Right renal pelvis (tissue), 4 donors: ENCODE results near the gene LGALS1. TPM values are rescaled to one million over a fixed set of nuclear protein-coding genes. Genes with fewer than 3 reads are reported as not detected.
"Not testable (repeated sequence)": the region's sequence is repeated elsewhere in the genome, so short reads cannot be mapped to it uniquely, and the experiment has no call there.

Experiments
- DNase-seq, 4 donors: peaks; one replicate each; pipeline ENCODE4 v3.0.0-alpha.2; 2013; ENCODE audit warnings: low read depth in 4 of 4, low spot score in 3 of 4, missing footprints in 1 of 4
- polyA plus RNA-seq, 4 donors: library from polyadenylated mRNA; unstranded; fragments of 120-200 nt; gene quantifications; one replicate each; pipeline ENCODE4 v1.2.1, GENCODE V29; 2013; ENCODE audit not compliant: insufficient read length in 4 of 4

LGALS1 gene
- polyA plus RNA-seq, 4 donors = 322 to 518 (median 359) TPM

DNA sequence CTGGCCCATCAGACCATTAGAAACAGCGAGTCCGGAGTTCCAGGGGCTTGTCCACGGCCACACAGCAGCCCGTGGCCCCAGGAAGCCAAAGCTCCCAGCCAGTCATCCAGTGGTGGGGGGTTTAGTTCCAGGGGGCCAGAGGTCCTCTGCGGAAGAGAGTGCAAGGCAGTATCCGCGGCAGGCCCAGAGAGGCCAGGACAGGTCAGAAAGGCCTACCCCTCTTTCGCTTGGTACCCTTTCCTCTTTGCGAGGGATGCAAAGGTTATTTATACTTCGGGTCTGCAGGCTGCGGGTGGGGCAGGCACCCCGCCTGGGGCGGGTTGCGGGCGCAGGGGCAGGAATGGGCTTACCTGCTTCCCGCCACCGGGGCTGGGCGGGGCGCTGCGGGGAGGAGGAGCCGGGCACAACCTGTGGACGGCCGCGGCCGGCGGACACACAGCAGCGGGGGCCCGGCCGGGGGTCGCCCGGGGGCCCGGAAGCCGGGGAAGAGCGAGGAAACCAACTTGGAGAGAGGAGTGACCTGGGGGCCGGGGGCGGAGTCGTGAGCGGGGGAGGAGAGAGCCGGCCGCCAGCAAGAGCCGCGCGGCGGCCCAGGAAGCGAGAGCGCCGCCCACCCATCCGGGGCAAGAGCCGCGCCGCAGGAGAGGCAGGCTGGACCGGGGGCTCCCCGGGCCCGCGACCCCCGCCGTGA is 36.2 kb upstream of the LGALS1 start, which contains the start of gene SH3BP1:
TSS of gene SH3BP1 (plus strand) at position 600 of the 691 bp plus-strand sequence. CDS start 119 bp downstream, outside the sequence.
- peak in 1 of 4 donors; percentile 68 for DNase-seq

DNA sequence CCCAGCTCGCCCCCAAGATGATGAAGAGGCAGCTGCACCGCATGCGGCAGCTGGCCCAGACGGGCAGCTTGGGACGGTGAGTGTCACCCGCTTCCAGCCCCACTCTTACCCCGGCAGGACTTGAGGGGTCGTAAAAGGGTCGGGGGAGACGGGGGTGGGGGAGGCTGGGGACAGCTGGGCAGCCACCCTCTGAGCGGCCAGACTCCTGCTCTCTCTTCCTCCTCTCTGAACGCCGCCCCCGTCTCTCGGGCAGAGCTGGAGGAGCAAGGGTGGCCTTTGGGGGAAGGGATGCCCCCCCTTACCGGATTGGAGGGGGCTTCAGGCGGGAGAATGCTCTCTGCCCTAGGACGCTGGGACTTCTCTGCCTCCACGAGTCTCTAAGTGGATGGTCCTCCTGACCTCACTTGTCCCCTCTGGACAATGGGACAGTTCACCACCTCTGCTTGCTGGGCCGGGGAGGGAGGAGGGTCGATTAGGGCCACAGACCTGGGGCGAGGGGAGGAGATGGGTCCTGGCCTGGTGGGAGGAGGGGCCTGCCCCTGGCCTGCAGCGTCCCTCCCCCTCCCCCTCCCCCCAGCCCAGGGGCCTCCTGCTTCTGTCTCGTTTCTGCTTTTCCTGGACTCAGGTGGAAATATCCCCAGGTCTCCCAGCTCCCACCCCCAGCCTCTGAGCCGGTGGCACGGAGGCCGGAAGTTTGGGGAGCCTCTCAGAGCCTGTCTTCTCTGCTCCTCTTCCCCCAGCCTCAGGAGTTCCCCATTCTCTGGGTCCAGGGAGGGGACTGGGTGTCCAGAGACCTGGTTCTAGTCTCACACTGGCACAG is 35.5 kb upstream of the LGALS1 start:
- DNase-seq = no peak

DNA sequence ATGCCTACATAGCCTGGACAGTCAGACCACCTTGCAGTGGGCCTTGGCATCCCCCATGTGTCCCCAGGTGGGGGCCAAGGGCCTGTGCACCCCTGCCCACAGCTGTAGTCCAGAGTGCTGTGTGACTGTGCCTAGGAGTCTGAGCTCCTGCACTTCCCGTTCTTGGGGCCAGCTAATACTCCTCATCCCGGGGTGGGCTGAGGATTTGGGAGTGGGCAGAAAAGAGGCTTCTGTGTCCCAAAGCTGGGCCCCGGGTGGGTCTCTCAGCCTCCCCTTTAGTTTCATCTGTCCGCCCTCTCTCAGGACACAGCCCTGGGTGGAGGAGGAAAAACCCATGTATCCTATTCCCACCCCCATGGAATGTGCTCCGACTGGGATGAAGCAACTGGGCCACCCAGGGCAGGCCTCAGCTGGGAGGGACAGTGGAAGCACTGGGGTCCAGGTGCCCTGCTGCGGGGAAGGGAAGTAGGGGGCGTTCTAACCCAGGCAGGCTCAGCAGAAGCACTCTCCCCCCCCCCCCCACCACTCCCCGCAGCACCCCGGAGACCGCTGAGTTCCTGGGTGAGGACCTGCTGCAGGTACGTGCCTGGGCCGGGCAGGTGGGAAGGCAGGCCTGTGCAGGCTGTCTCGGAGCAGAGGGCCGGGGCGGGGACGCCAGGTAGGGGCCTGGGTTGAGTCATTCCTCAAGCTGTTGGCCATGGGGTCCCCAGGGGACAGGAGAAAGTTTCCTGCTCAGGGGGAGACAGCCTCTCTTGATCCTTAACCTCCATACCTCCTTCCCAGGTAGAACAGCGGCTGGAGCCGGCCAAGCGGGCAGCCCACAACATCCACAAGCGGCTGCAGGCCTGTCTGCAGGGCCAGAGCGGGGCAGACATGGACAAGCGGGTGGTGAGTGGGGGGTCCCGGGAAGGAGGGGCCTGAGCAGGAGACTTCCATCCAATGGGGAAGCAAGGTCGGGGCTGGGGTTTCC is 34.6 kb upstream of the LGALS1 start:
- no peak for DNase-seq

DNA sequence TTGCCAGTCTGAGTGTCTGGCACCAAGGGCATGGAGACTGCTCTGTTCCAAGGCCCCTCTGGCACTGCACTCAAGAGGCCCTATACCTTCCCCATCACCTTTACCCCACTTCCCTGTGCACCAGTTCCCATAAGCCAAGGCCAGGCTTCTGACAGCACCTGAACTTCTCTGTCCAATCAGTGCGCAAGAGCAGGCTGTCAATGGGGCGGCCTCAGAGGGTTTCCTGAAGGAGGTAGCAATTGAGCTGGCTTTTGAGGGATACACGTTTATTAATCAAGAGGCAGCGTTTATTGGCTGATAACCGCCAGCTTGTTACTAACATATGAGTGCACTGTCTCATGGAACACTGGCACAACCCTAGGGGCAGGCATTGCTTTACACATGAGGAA is 33.9 kb upstream of the LGALS1 start:
- no peak for DNase-seq

DNA sequence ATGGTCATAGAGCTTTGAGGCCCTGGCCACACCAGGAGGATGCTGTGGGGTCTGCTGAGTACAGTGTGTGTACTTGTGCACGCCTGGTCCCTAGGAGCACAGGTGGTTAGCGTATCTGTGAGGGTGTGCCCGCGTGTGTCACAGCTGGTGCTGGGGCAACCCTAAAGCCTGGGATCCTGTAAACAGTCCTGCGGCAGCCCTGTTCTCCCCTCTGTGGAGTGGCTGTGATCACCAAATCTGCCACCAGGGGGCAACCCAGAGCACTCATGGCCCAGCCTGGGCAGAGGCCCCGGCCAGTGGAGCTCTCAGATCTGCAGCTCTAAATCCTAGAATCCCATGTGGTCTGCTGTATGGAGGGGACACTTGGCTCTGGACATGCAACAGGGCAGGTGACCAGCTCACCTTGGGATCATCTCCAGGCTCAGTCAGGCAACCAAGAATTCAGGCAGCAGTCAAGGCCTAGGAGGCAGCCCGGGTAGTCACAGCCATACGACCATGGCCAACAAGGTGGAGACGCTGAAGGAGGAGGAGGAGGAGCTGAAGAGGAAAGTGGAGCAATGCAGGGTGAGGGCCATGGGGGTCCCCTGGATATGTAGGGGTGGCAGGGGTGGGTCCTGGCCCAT is 32.1 kb upstream of the LGALS1 start:
- DNase-seq = no peak

DNA sequence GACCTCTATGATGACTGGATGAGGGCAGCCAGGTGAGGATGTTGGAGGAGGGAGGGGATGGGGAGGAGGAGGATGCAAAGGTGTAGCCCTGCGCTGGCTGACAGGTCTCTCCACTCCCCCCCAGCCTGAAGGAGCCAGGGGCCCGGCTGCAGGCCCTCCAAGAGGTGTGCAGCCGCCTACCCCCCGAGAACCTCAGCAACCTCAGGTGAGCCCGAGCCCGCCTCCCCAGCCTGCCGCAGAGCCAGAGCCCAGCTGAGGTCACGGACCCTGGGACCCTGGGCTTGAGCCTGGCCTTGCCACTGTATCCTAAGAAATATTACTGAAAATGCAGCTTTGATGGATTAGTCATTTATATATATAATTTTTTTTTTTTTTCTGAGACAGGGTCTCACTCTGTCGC is 28.1 kb upstream of the LGALS1 start:
- no peak for DNase-seq

DNA sequence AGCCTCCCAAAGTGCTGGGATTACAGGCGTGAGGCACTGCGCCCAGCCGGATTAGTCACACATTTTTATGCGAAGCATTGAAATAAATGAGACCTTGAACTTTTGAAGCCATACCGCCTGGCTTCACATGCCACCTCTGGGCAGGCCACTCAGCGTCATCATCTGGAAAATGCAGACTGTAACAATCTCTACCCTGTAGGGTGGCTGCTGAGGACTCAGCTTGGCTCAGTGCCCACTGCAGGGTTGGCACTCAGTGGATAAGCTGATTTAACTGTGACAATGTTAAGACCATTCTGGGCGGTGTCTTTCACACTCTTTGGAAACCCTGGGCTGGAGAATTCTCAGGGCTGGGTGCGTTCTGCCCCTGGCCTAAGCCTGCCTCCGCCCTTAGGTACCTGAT is 27.5 kb upstream of the LGALS1 start:
- DNase-seq = no peak

DNA sequence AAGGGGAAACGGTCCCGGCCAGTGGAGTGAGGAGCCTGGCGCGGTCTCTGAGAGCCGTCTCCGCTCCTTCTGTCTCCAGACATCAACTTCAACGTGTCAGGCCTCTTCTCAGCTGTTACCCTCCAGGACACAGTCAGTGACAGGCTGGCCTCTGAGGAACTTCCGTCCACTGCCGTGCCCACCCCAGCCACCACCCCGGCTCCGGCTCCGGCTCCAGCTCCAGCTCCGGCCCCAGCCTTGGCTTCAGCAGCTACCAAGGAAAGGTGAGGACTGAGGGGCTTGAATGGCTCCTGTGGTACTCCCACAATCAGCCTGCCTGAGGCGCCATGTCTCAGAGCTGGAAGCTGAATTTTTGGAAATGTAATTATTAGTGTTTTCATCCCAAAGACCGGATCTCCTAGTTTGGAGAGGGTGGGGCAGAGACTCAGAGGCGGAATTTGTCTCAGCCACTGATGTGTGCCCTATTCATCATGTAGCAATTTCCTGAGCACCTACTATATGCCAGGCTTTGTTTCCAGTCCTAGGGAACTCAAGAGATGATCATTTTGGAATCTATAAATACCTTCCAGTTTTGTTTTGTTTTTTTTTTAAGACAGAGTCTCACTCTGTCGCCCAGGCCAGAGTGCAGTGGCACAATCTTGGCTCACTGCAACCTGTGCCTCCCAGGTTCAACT is 24.8 kb upstream of the LGALS1 start:
- no peak for DNase-seq

DNA sequence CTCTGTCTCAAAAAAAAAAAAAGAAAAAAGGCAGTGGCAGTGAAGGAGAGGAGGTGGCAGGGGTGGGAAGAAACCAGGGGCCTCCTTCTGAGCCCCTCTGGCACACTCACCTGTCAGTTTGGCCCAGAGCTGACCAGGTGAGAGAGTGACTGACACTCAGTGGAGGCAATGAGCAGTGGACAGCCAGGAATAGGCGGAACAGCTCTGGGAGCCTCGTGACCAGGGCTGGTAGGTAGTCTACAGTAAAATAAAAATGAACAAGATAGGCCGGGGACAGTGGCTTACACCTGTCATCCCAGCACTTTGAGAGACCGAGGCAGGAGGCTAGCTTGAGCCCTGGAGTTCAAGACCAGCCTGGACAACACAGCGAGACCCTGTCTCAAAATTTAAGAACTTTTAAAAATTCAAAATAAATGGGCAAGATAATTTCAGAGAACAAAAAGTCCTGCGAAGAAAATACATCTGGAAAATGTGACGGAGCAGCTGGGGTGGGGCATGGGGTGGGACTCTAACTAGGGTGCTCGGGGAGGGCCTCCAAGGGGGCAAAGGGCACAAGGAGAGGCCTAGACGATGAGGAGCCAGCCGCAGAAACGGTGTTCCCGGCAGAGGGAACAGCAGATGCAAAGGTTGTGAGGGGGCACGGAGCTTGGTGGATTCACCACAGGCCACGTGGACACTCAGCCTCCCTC is 20.7 kb upstream of the LGALS1 start:
- no peak for DNase-seq

DNA sequence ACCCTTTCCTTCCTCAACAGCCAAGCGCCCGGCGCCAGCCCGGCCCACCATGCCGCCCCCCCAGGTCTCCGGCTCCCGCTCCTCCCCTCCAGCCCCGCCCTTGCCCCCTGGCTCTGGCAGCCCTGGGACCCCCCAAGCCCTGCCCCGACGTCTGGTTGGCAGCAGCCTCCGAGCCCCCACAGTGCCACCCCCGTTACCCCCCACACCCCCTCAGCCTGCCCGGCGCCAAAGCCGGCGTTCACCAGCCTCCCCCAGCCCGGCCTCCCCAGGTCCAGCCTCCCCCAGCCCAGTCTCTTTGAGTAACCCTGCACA is 20.2 kb upstream of the LGALS1 start:
- no peak for DNase-seq

DNA sequence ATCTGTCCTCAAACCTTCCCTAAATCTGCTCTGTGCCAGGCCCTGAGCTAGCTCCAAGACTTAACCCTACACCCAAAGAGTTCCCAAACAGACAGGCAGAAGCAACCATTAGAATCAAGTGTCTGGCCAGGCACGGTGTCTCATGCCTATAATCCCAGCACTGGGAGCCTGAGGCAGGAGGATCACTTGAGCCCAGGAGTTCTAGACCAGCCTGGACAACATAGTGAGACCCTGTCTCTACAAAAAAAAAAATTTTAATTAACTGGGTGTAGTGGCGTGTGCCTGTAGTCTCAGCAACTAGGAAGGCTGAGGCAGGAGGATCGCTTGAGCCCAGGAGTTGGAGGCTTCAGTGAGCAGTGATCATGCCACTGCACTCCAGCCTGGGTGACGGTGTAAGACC is 18.9 kb upstream of the LGALS1 start:
- not testable (repeated sequence) for DNase-seq

DNA sequence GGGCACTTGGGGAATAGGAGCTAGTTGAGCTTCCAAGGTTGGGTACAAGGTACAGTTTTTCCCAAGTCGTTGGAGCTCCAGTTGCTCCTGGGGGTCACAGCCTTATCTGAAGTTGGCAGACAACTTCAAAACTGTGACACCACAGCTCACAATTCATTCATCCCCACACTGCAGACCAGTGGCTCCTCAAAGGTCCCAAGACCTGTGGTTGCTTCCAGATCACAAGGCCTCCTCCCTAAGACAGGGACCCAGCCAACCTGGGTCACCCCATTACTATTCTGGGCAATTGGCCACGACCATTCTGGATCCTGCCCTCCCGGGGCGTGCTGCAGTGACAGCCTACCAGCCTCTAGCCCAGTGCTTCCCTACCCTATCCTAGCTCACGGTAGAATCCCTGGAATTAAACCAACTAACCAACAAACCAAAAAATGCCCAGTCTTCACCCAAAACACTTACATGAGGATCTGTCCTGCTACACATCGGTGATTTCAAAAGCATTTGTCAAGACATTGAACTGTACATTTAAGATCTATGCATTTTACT is 17.8 kb upstream of the LGALS1 start:
- no peak for DNase-seq

DNA sequence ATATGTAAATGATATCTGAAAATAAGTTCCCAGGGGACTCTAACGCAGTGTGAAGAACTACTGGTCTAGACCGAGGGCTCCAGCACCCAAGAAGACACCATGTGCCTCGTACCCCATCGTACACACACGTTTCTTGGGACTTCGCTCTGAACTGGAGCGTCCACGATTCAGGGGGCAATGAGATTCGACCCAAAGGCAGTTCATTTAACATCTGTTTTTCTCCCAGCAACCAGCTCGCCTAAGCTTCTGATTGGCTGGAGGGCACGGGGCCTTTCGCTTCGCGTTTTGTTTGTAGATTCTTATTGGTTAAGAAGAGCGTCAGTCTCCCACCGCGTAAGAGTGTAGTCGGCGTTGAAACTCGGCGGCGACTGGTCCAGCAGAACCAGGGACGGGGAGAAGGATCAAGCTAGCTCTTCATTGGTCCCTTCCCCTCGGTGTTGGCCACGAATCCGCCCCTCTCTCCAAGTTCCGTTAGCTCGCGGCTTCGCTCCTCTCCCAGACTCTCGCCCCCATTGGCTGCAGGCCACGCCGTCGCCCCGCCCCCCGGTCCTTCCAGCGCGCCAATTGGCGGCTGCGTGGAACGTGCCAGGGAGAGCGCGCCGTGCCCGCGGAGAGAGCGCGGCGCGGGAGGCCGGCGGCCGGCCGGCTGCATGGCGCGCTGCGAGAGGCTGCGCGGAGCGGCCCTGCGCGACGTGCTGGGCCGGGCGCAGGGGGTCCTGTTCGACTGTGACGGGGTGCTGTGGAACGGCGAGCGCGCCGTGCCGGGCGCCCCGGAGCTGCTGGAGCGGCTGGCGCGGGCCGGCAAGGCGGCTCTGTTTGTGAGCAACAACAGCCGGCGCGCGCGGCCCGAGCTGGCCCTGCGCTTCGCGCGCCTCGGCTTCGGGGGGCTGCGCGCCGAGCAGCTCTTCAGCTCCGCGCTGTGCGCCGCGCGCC is 17.0 kb upstream of the LGALS1 start, which contains the start of gene PDXP:
TSS of gene PDXP (plus strand) at position 591 of the 933 bp plus-strand sequence. CDS start at position 651, 60 bp downstream.
- DNase-seq = peak; percentile 97 to 100 (median 99)

DNA sequence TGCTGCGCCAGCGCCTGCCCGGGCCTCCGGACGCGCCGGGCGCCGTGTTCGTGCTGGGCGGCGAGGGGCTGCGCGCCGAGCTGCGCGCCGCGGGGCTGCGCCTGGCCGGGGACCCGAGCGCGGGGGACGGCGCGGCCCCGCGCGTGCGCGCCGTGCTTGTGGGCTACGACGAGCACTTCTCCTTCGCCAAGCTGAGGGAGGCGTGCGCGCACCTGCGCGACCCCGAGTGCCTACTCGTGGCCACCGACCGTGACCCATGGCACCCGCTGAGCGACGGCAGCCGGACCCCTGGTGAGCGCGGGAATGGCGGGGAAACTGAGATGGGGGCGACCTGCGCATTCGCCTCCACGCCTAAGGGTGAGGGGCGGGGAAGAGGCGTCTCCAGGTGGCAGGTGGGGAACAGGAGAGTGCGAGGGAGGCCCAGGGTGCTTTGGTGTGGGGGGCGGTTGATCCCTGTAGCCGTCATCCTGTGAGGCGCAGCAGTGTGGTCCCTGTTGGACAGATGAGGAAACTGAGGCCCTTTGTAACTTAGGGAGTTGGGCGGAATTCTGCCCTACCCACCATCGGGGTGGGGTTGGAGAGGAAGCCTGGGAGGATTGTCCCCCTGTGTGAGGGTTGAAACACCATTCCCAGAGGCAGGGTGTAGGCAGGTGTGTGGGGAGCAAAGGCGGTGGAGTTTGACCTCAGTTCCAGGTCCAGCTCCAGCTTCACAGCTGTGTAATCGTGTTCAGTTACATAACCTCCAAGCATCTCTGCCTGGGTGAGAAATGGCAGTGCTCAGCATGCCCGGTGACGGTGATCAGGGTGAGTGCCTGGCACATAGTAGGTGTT is 16.2 kb upstream of the LGALS1 start:
- DNase-seq = no peak

DNA sequence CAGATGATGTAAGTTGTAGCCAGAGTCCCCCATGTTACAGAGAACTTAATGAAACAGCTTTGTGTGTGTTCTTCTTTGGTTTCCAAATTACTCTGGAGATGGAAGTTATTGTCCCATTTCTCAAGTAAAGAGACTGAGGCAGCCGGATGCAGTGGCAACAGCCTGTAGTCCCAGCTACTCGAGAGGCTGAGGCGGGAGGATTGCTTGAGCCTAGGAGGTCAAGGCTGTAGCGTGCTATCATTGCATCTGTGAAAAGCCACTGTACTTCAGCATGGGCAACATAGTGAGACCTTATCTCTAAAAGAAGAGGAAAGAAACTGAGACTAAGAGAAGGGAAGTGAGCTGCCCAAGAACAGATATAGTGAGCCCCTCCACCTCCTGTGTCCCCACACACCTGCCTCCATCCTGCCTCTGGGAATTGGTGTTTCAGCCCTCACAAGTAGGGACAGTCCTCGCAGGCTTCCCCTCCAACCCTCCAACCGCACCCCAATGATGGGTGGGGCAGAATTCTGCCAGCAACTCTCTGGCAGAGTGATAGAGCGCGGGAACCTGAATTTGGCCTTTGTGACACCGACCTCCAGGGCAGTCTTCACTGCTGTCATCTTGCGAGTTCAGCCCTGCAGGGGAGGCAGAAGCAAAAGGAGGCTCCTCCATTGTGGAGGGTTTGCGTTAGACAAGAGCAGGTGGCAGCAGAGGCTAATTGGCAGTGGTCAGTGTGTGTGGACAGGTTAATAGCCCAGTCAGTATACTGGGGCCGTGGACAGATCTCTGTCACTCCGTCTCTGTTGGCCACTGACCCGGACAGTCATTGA is 15.3 kb upstream of the LGALS1 start:
- DNase-seq = no peak

DNA sequence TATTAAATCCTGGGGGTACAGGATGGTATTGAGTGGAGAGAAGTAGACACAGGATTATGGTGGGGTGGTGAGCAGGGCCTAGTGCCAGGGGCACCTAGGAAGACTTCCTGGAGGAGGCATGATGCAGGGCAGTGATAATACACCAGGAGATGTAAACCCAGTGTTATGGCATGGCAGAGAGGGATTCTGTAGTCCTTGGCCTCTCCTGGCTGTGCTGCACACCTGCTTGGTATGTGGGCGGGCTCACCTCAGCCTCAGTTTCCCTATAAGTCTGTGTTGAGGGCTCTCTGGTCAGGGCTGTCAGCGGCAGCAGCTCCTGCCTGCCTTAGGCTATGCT is 14.8 kb upstream of the LGALS1 start:
- no peak for DNase-seq
